Trophoblast cell (in vitro differentiated cells and primary cell): ENCODE results near the gene CYTH1.

Experiments
- DNase-seq, 2 donors: peaks; one replicate each; pipeline ENCODE4 v3.0.0-alpha.2; 2016
- H2AFZ ChIP-seq: 2 replicates; pipeline ENCODE4 v1.6.1; 2013; ENCODE audit warnings: low read length, moderate library complexity, mild to moderate bottlenecking; ENCODE audit not compliant: insufficient read depth, poor library complexity
- H2AK5ac ChIP-seq: 2 replicates; pipeline ENCODE4 v1.6.1; 2013; ENCODE audit warnings: mild to moderate bottlenecking, low read length
- H2BK120ac ChIP-seq: 2 replicates; pipeline ENCODE4 v1.6.1; 2013; ENCODE audit warnings: low read length, mild to moderate bottlenecking, moderate library complexity; ENCODE audit not compliant: insufficient read depth, poor library complexity
- H2BK12ac ChIP-seq: 2 replicates; pipeline ENCODE4 v1.6.1; 2013; ENCODE audit warnings: mild to moderate bottlenecking, low read length, moderate library complexity
- H2BK5ac ChIP-seq: 2 replicates; pipeline ENCODE4 v1.6.1; 2013; ENCODE audit warnings: low read length, low read depth, moderate library complexity, mild to moderate bottlenecking; ENCODE audit not compliant: poor library complexity
- H3K14ac ChIP-seq: 2 replicates; pipeline ENCODE4 v1.6.1; 2013; ENCODE audit warnings: mild to moderate bottlenecking, low read length
- H3K18ac ChIP-seq: 2 replicates; pipeline ENCODE4 v1.6.1; 2013; ENCODE audit warnings: mild to moderate bottlenecking, low read length
- H3K23ac ChIP-seq: 2 replicates; pipeline ENCODE4 v1.6.1; 2013; ENCODE audit warnings: low read length
- H3K27ac ChIP-seq: 2 replicates; pipeline ENCODE4 v1.5.1; 2013; ENCODE audit warnings: low read depth, mild to moderate bottlenecking, inconsistent platforms, low read length, moderate library complexity
- H3K27me3 ChIP-seq: 2 replicates; pipeline ENCODE4 v1.6.1; 2013; ENCODE audit warnings: inconsistent platforms, mild to moderate bottlenecking, low read length, moderate library complexity; ENCODE audit not compliant: insufficient read depth
- H3K36me3 ChIP-seq, 2 experiments: 1 replicate in 1 of 2; 2 replicates in 1 of 2; pipeline ENCODE4 v1.6.1; 2013; ENCODE audit warnings: low read length in 2 of 2, mild to moderate bottlenecking in 2 of 2, moderate library complexity in 1 of 2; ENCODE audit not compliant: insufficient read depth in 2 of 2, control insufficient read depth in 1 of 2
- H3K4ac ChIP-seq: 2 replicates; pipeline ENCODE4 v1.6.1; 2013; ENCODE audit warnings: low read depth, mild to moderate bottlenecking, low read length, moderate library complexity
- H3K4me1 ChIP-seq, 2 experiments: 1 replicate in 1 of 2; 2 replicates in 1 of 2; pipeline ENCODE4 v1.6.1; 2013; ENCODE audit warnings: low read length in 2 of 2, mild to moderate bottlenecking in 2 of 2, moderate library complexity in 1 of 2; ENCODE audit not compliant: insufficient read depth in 2 of 2, control insufficient read depth in 1 of 2
- H3K4me2 ChIP-seq: 2 replicates; pipeline ENCODE4 v1.6.1; 2013; ENCODE audit warnings: inconsistent platforms, mild to moderate bottlenecking, low read length, moderate library complexity
- H3K4me3 ChIP-seq: 2 replicates; pipeline ENCODE4 v1.5.1; 2013; ENCODE audit warnings: mild to moderate bottlenecking, low read depth, low read length, inconsistent platforms
- H3K79me1 ChIP-seq: one replicate; pipeline ENCODE4 v1.6.1; 2013; ENCODE audit warnings: low read length
- H3K79me2 ChIP-seq: 2 replicates; pipeline ENCODE4 v1.6.1; 2013; ENCODE audit warnings: low read length, mild to moderate bottlenecking; ENCODE audit not compliant: control insufficient read depth, insufficient read depth, poor library complexity
- H3K9ac ChIP-seq: 2 replicates; pipeline ENCODE4 v1.6.1; 2013; ENCODE audit warnings: mild to moderate bottlenecking, low read length
- H3K9me3 ChIP-seq: 2 replicates; pipeline ENCODE4 v1.6.1; 2013; ENCODE audit warnings: low read depth, mild to moderate bottlenecking, control low read depth, inconsistent platforms, low read length; ENCODE audit not compliant: insufficient read depth
- H4K12ac ChIP-seq: 2 replicates; pipeline ENCODE4 v1.6.1; 2013; ENCODE audit warnings: low read depth, mild to moderate bottlenecking, low read length, moderate library complexity
- H4K8ac ChIP-seq: 2 replicates; pipeline ENCODE4 v1.6.1; 2013; ENCODE audit warnings: low read depth, mild to moderate bottlenecking, low read length, moderate library complexity
- H4K91ac ChIP-seq: one replicate; pipeline ENCODE4 v1.6.1; 2013; ENCODE audit warnings: low read depth, mild to moderate bottlenecking, low read length, moderate library complexity
- WGBS: extraction: QIAGEN DNeasy Blood & Tissue Kit; methylation state at CpG from one replicate; pipeline ENCODE4 v1.1.7; 2013; ENCODE audit warnings: missing lambda C conversion rate; ENCODE audit not compliant: insufficient read length, insufficient coverage; ENCODE audit errors: extremely low coverage; 5-methylcytosine and 5-hydroxymethylcytosine counted together

Gene CYTH1

GRCh38 chr17:78738278-78738677 is 43.8 kb downstream of the CYTH1 start:
- H2BK120ac ChIP-seq: no peak overlapping the region
- H4K8ac ChIP-seq: no peak overlapping the region
- no peaks in the 10 kb centered on the region for H3K27me3 ChIP-seq
- WGBS: no CpG with 5 or more reads among the region's 6 CpGs
- H4K91ac ChIP-seq: no peak overlapping the region
- H3K9ac ChIP-seq: peak overlapping the region; percentile 7
- no peak overlapping the region for H4K12ac ChIP-seq
- no peak overlapping the region for H2AK5ac ChIP-seq
- H3K14ac ChIP-seq: no peak overlapping the region
- no peak overlapping the region for H2AFZ ChIP-seq
- no peak overlapping the region for H2BK12ac ChIP-seq
- DNase-seq: no peak
- no peak overlapping the region for H2BK5ac ChIP-seq
- H3K79me1 ChIP-seq: no peaks in the 10 kb centered on the region
- H3K4me2 ChIP-seq: no peak overlapping the region
- no peak overlapping the region for H3K4me3 ChIP-seq
- no peaks in the 10 kb centered on the region for H3K36me3 ChIP-seq
- H3K4me1 ChIP-seq: peaks cover 21 to 22% of the 10 kb centered on the region in 2 experiments
- H3K4ac ChIP-seq: no peak overlapping the region
- H3K9me3 ChIP-seq: no peaks in the 10 kb centered on the region
- H3K27ac ChIP-seq: no peak overlapping the region
- H3K23ac ChIP-seq: no peak overlapping the region
- H3K18ac ChIP-seq: no peak overlapping the region
- no peaks in the 10 kb centered on the region for H3K79me2 ChIP-seq

- no peak overlapping the region for H3K4me2 ChIP-seq
- H3K23ac ChIP-seq: no peak overlapping the region
- H2BK12ac ChIP-seq: no peak overlapping the region
- H3K36me3 ChIP-seq: no peaks in the 10 kb centered on the region
- H3K4me3 ChIP-seq: no peak overlapping the region
- no peaks in the 10 kb centered on the region for H3K79me1 ChIP-seq
- no peak overlapping the region for H2BK120ac ChIP-seq
- no peak overlapping the region for H4K8ac ChIP-seq
- H3K9ac ChIP-seq: no peak overlapping the region
- H2BK5ac ChIP-seq: no peak overlapping the region
- no peak overlapping the region for H3K14ac ChIP-seq
- H2AFZ ChIP-seq: no peak overlapping the region
- H4K91ac ChIP-seq: no peak overlapping the region
- WGBS: no CpG with 5 or more reads among the region's 2 CpGs
- no peak overlapping the region for H3K27ac ChIP-seq
- no peaks in the 10 kb centered on the region for H3K79me2 ChIP-seq
- H3K4ac ChIP-seq: no peak overlapping the region
- no peak overlapping the region for H3K18ac ChIP-seq
- peak; percentile 45 to 88 for DNase-seq
- no peaks in the 10 kb centered on the region for H3K27me3 ChIP-seq
- no peak overlapping the region for H4K12ac ChIP-seq
- no peak overlapping the region for H2AK5ac ChIP-seq
- peaks cover 21 to 22% of the 10 kb centered on the region in 2 experiments for H3K4me1 ChIP-seq
- no peaks in the 10 kb centered on the region for H3K9me3 ChIP-seq
These were observed 44.7 kb downstream of the CYTH1 start for GRCh38 chr17:78737332-78737731.

GRCh38 chr17:78736526-78737079 is 45.5 kb downstream of the CYTH1 start:
- no CpG with 5 or more reads among the region's 15 CpGs for WGBS
- Histone ChIP-seq H3K14ac (no peak overlapping the region), H3K9me3 (no peaks in the 10 kb centered on the region)

GRCh38 chr17:78735832-78736525 is 46.1 kb downstream of the CYTH1 start:
- H4K12ac ChIP-seq: no peak overlapping the region
- H3K23ac ChIP-seq: no peak overlapping the region
- no peaks in the 10 kb centered on the region for H3K9me3 ChIP-seq
- no peak overlapping the region for H3K18ac ChIP-seq
- H2BK12ac ChIP-seq: no peak overlapping the region
- H3K79me1 ChIP-seq: no peaks in the 10 kb centered on the region
- peaks cover 17 to 18% of the 10 kb centered on the region in 2 experiments for H3K4me1 ChIP-seq
- no peak overlapping the region for H4K8ac ChIP-seq
- H3K14ac ChIP-seq: no peak overlapping the region
- H3K79me2 ChIP-seq: no peaks in the 10 kb centered on the region
- H2BK120ac ChIP-seq: peak overlapping the region; percentile 20
- H2BK5ac ChIP-seq: no peak overlapping the region
- peak in 1 of 2 donors; percentile 55 for DNase-seq
- no peak overlapping the region for H3K4me3 ChIP-seq
- peak overlapping the region; percentile 72 for H3K4ac ChIP-seq
- no peak overlapping the region for H3K9ac ChIP-seq
- H2AK5ac ChIP-seq: no peak overlapping the region
- H3K36me3 ChIP-seq: no peaks in the 10 kb centered on the region
- WGBS: no CpG with 5 or more reads among the region's 6 CpGs
- no peak overlapping the region for H4K91ac ChIP-seq
- no peak overlapping the region for H2AFZ ChIP-seq
- no peak overlapping the region for H3K27ac ChIP-seq
- H3K4me2 ChIP-seq: peak overlapping the region; percentile 14
- no peaks in the 10 kb centered on the region for H3K27me3 ChIP-seq

More at GRCh38 chr17:78736526-78737079, 45.5 kb downstream of the CYTH1 start:
- H3K79me1 ChIP-seq: no peaks in the 10 kb centered on the region
- H3K4ac ChIP-seq: no peak overlapping the region
- H4K91ac ChIP-seq: peak overlapping the region; percentile 42
- H4K12ac ChIP-seq: no peak overlapping the region
- no peak overlapping the region for H3K4me3 ChIP-seq
- H2BK12ac ChIP-seq: peak overlapping the region; percentile 42
- no peak overlapping the region for H3K9ac ChIP-seq
- H3K27ac ChIP-seq: no peak overlapping the region
- H4K8ac ChIP-seq: no peak overlapping the region
- no peak overlapping the region for H2AFZ ChIP-seq
- no peaks in the 10 kb centered on the region for H3K79me2 ChIP-seq
- no peak overlapping the region for H2BK120ac ChIP-seq
- H3K4me1 ChIP-seq: peaks cover 19 to 21% of the 10 kb centered on the region in 2 experiments
- DNase-seq: peak; percentile 76 to 86
- H3K23ac ChIP-seq: no peak overlapping the region
- H3K4me2 ChIP-seq: no peak overlapping the region
- no peak overlapping the region for H2BK5ac ChIP-seq
- H2AK5ac ChIP-seq: no peak overlapping the region
- no peaks in the 10 kb centered on the region for H3K36me3 ChIP-seq
- no peaks in the 10 kb centered on the region for H3K27me3 ChIP-seq
- H3K18ac ChIP-seq: peak overlapping the region; percentile 42
